ENCODE results near the gene CNMD.
A peak's percentile ranks its signal among the peaks of the same experiment; 100 is the strongest.

Gene CNMD

DNA sequence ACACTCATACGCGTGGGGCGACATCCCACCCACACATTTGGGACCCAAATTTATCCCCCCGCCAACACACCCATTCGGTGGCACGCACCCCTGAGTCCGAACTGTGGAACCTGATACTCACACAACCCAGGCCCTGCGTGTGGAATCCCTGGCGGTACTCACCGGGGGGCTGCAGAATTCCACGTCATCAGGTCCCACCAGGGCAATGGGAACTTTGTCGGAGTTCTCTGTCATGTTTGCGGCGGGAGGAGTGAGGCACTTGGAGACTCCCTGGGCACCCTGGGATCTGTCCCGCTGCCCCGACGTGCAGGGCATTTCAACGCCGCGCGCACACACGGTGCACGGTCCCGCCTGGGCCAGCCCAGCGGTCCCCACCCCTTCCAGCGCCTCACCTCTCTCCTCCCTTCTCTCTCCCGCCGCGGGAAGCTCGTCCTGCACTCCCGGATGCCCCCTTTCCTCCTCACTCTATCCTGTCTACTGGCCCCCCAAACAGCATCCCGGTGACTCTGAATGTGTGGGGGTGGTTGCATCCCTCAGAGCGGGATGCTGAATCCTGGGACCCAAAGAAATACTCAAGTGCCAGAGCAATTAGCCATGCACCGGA, at the start of gene CNMD:
TSS of gene CNMD (minus strand) at position 353 of the 604 bp plus-strand sequence. CDS start at position 234, 119 bp downstream.
- Histone ChIP-seq H3K27ac (ENCODE audit: low read length) (no peak within 1 kb of the TSS), H3K9me3 (ENCODE audit: control insufficient read depth, low read depth, low read length) (no peaks in the 10 kb centered on the region), H3K4me3 (ENCODE audit: low read length) (peak within 1 kb of the TSS; percentile 81), H3K9ac (ENCODE audit: low read length) (peak within 1 kb of the TSS; percentile 65), H3K4me1 (ENCODE audit: control insufficient read depth, low read depth, low read length) (peaks cover 32% of the 10 kb centered on the region), H3K36me3 (ENCODE audit: control insufficient read depth, low read depth, low read length) (no peaks in the 10 kb centered on the region), H3K27me3 (ENCODE audit: control insufficient read depth, insufficient read depth, low read length) (no peaks in the 10 kb centered on the region)

GRCh38 chr13:52788011-52788410, 48.4 kb upstream of the CNMD start:
- Histone ChIP-seq H3K36me3 (ENCODE audit: control insufficient read depth, low read depth, low read length) (no peaks in the 10 kb centered on the region), H3K9me3 (ENCODE audit: control insufficient read depth, low read depth, low read length) (no peaks in the 10 kb centered on the region), H3K4me3 (ENCODE audit: low read length) (no peak overlapping the region), H3K4me1 (ENCODE audit: control insufficient read depth, low read depth, low read length) (peaks cover 8% of the 10 kb centered on the region), H3K9ac (ENCODE audit: low read length) (no peak overlapping the region), H3K27me3 (ENCODE audit: control insufficient read depth, insufficient read depth, low read length) (no peaks in the 10 kb centered on the region), H3K27ac (ENCODE audit: low read length) (no peak overlapping the region)

- H3K27me3 ChIP-seq (ENCODE audit: control insufficient read depth, insufficient read depth, low read length), result no peaks in the 10 kb centered on the region
- H3K9ac ChIP-seq (ENCODE audit: low read length), result no peak overlapping the region
- H3K27ac ChIP-seq (ENCODE audit: low read length), result no peak overlapping the region
- peaks cover 8% of the 10 kb centered on the region for H3K4me1 ChIP-seq (ENCODE audit: control insufficient read depth, low read depth, low read length)
- no peak overlapping the region for H3K4me3 ChIP-seq (ENCODE audit: low read length)
- H3K36me3 ChIP-seq (ENCODE audit: control insufficient read depth, low read depth, low read length), result no peaks in the 10 kb centered on the region
- H3K9me3 ChIP-seq (ENCODE audit: control insufficient read depth, low read depth, low read length), result no peaks in the 10 kb centered on the region
These were observed 47.6 kb upstream of the CNMD start for GRCh38 chr13:52787235-52787634.

DNA sequence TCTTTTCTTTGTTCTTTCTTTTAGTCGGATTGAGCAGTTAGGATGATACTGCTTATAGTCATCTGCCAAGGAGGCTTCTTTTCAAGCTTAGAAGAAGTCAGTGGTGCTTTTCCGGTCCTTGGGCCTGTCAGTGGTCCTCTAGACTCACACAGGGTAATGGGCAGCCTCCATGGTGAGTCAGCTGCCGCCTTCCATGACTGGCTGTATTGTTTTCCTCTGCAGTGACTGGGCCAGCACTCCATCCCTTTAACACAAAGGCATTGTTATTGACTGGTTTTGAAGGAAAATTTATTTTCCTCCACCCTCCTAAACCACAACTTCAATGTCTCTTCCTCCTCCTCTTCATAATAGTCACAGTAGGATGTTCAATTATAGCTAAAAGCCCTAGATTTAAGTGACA, 47.1 kb upstream of the CNMD start:
- H3K27me3 ChIP-seq (ENCODE audit: control insufficient read depth, insufficient read depth, low read length), result no peaks in the 10 kb centered on the region
- H3K36me3 ChIP-seq (ENCODE audit: control insufficient read depth, low read depth, low read length), result no peaks in the 10 kb centered on the region
- H3K9me3 ChIP-seq (ENCODE audit: control insufficient read depth, low read depth, low read length), result no peaks in the 10 kb centered on the region
- no peak overlapping the region for H3K9ac ChIP-seq (ENCODE audit: low read length)
- H3K27ac ChIP-seq (ENCODE audit: low read length), result no peak overlapping the region
- H3K4me3 ChIP-seq (ENCODE audit: low read length), result no peak overlapping the region
- peaks cover 8% of the 10 kb centered on the region for H3K4me1 ChIP-seq (ENCODE audit: control insufficient read depth, low read depth, low read length)

DNA sequence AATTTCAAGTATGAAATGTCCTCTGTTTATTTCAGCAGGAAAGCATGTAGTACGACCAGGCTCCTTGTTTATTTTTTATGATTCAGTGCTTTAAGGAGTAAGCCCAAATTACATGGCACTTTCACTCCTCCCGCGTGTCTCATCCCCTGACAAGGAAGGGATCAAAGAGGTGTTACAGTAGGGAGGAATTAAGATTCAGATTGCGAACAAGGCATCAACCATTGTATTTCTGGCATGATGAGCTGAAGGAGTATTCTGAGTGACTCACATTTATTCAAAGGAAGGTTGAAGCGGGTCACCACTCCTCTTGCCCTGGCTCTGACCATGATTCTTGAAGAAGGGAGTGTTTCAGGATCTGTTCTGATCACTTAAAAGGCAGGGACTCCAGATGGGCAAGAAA, 46.1 kb upstream of the CNMD start:
- H3K27me3 ChIP-seq (ENCODE audit: control insufficient read depth, insufficient read depth, low read length), result no peaks in the 10 kb centered on the region
- H3K9ac ChIP-seq (ENCODE audit: low read length), result no peak overlapping the region
- peaks cover 8% of the 10 kb centered on the region for H3K4me1 ChIP-seq (ENCODE audit: control insufficient read depth, low read depth, low read length)
- no peaks in the 10 kb centered on the region for H3K36me3 ChIP-seq (ENCODE audit: control insufficient read depth, low read depth, low read length)
- H3K9me3 ChIP-seq (ENCODE audit: control insufficient read depth, low read depth, low read length), result no peaks in the 10 kb centered on the region
- H3K27ac ChIP-seq (ENCODE audit: low read length), result no peak overlapping the region
- H3K4me3 ChIP-seq (ENCODE audit: low read length), result no peak overlapping the region

DNA sequence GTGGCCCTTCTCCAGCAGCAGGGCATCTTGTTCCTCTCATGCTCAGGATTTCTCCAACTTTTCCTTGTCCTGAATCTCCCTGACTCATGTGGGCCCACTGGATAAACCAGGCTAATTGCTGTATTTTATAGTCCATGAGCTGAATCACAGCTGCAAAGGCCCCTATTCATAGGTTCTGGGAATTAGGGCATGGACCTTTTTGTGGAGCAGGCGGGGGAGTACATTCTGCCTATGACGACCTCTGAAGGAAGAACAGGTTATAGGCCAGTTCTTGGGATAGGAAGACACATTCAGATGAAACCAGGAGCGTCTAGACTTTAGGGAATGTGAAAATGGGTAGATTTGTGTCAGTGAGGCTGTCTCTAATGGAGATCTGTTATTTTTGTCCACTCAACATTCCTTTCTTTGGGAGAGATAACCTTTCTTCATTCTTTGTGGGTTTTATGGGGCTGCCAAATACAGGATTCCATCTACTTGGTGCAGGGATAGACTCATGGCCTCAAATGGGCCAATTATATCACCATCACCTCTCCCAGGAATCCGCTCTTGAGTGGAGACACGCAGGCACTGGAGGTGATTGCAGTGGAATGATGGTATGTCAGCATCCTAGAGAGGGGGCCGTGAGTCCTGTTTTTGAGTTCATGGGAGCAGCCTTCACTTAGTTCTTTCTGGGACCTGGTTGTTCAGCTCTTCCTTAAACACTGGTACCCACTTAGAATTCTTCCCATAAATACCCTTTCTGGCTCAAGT, 45.1 kb upstream of the CNMD start:
- H3K27me3 ChIP-seq (ENCODE audit: control insufficient read depth, insufficient read depth, low read length), result no peaks in the 10 kb centered on the region
- no peaks in the 10 kb centered on the region for H3K9me3 ChIP-seq (ENCODE audit: control insufficient read depth, low read depth, low read length)
- no peak overlapping the region for H3K27ac ChIP-seq (ENCODE audit: low read length)
- H3K4me3 ChIP-seq (ENCODE audit: low read length), result no peak overlapping the region
- no peak overlapping the region for H3K9ac ChIP-seq (ENCODE audit: low read length)
- peaks cover 8% of the 10 kb centered on the region for H3K4me1 ChIP-seq (ENCODE audit: control insufficient read depth, low read depth, low read length)
- H3K36me3 ChIP-seq (ENCODE audit: control insufficient read depth, low read depth, low read length), result no peaks in the 10 kb centered on the region

DNA sequence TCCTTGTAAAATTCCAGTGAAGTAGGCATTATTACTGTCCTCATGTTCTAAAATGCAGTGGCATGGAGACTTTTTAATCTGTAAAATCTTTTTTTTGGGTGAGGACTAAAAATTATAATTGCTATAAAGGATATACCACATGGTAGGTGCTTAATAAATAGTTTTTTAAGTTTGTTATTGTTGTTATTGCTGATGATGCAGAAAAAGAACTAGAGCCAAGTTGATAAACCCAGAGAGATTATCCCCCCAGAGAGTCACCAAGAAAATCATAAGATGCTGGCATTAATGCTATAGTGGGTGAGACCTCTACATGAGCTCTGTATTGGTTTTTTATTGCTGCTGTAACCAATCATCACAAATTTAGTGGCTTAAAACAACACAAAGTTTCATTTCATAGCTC, 44.3 kb upstream of the CNMD start:
- Histone ChIP-seq H3K9ac (ENCODE audit: low read length) (no peak overlapping the region), H3K9me3 (ENCODE audit: control insufficient read depth, low read depth, low read length) (no peaks in the 10 kb centered on the region), H3K4me1 (ENCODE audit: control insufficient read depth, low read depth, low read length) (peaks cover 8% of the 10 kb centered on the region), H3K27me3 (ENCODE audit: control insufficient read depth, insufficient read depth, low read length) (no peaks in the 10 kb centered on the region), H3K36me3 (ENCODE audit: control insufficient read depth, low read depth, low read length) (no peaks in the 10 kb centered on the region), H3K27ac (ENCODE audit: low read length) (no peak overlapping the region), H3K4me3 (ENCODE audit: low read length) (no peak overlapping the region)

DNA sequence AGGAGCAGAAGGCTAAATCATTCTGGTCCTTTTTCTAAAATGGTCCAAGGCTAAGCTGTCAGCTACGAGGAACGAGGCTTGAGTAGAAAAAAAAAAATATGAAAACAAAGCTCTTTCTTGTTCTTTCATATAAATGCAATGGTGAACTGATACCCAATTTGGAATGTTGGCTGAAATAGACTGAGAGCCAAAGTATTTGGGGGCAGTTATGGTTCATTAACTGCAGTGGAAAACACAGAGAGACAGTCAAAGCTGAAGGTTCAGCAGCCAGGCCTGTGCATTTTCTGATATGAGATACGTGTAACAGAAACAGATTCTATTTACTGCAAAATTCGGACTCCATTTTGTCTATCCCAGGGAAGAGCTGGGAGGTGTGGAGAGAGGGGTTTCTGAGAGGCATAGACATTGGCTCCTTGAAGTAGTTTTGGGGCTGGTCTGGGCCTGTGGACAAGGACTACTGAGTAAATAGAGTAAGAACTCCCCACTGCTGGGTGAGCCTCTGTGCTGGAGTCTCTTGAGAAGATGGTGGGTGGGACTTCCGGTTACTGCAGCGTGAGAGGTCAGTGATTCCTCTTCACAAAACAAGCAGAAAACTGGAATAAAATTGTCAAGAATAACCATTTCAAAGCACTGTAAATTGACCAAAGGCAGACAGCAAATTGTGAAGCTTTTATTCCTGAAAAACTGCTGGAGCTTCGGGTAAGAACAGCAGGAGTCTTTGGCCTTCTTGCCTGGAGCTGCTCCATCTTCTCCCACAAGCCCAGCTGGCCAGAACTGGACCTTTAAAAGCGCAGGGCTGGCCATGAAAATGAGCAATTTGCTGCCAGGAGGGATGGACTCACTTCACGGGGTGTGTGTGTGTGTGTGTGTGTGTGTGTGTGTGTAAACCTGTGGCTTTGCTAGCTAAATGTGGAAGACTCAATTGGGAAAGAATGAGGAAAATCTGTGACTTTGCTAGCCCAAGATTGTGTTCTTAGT, 43.1 kb upstream of the CNMD start:
- no peaks in the 10 kb centered on the region for H3K27me3 ChIP-seq (ENCODE audit: control insufficient read depth, insufficient read depth, low read length)
- H3K4me1 ChIP-seq (ENCODE audit: control insufficient read depth, low read depth, low read length), result peaks cover 5% of the 10 kb centered on the region
- H3K4me3 ChIP-seq (ENCODE audit: low read length), result no peak overlapping the region
- H3K27ac ChIP-seq (ENCODE audit: low read length), result no peak overlapping the region
- no peaks in the 10 kb centered on the region for H3K9me3 ChIP-seq (ENCODE audit: control insufficient read depth, low read depth, low read length)
- H3K9ac ChIP-seq (ENCODE audit: low read length), result no peak overlapping the region
- H3K36me3 ChIP-seq (ENCODE audit: control insufficient read depth, low read depth, low read length), result no peaks in the 10 kb centered on the region

DNA sequence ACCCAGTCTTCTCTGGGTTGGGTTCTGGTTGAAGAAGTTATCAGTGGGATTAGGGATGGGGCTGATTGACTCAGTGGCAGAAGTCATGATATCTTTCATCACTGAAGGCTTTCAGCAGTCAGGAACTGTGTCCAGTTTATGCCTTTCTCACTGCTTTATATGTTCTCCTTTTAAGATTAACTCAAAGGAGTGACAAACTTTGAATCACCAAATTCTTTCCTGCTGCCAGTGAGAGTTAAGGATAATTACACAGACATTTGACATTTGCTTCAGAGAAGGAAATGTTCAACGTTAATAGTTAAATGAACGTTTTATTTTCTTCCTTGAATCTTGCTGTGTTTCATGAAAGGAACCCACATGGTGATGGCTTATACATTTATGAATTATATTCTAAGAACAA, 41.0 kb upstream of the CNMD start:
- no peaks in the 10 kb centered on the region for H3K27me3 ChIP-seq (ENCODE audit: control insufficient read depth, insufficient read depth, low read length)
- no peak overlapping the region for H3K4me3 ChIP-seq (ENCODE audit: low read length)
- no peaks in the 10 kb centered on the region for H3K9me3 ChIP-seq (ENCODE audit: control insufficient read depth, low read depth, low read length)
- H3K9ac ChIP-seq (ENCODE audit: low read length), result no peak overlapping the region
- H3K4me1 ChIP-seq (ENCODE audit: control insufficient read depth, low read depth, low read length), result no peaks in the 10 kb centered on the region
- H3K27ac ChIP-seq (ENCODE audit: low read length), result no peak overlapping the region
- H3K36me3 ChIP-seq (ENCODE audit: control insufficient read depth, low read depth, low read length), result no peaks in the 10 kb centered on the region

GRCh38 chr13:52780092-52780491, 40.5 kb upstream of the CNMD start:
- H3K9me3 ChIP-seq (ENCODE audit: control insufficient read depth, low read depth, low read length), result no peaks in the 10 kb centered on the region
- no peak overlapping the region for H3K27ac ChIP-seq (ENCODE audit: low read length)
- no peaks in the 10 kb centered on the region for H3K36me3 ChIP-seq (ENCODE audit: control insufficient read depth, low read depth, low read length)
- H3K4me3 ChIP-seq (ENCODE audit: low read length), result no peak overlapping the region
- H3K4me1 ChIP-seq (ENCODE audit: control insufficient read depth, low read depth, low read length), result no peaks in the 10 kb centered on the region
- no peaks in the 10 kb centered on the region for H3K27me3 ChIP-seq (ENCODE audit: control insufficient read depth, insufficient read depth, low read length)
- no peak overlapping the region for H3K9ac ChIP-seq (ENCODE audit: low read length)

GRCh38 chr13:52779103-52779502, 39.5 kb upstream of the CNMD start:
- no peaks in the 10 kb centered on the region for H3K36me3 ChIP-seq (ENCODE audit: control insufficient read depth, low read depth, low read length)
- no peaks in the 10 kb centered on the region for H3K27me3 ChIP-seq (ENCODE audit: control insufficient read depth, insufficient read depth, low read length)
- H3K4me1 ChIP-seq (ENCODE audit: control insufficient read depth, low read depth, low read length), result no peaks in the 10 kb centered on the region
- no peak overlapping the region for H3K9ac ChIP-seq (ENCODE audit: low read length)
- H3K4me3 ChIP-seq (ENCODE audit: low read length), result no peak overlapping the region
- H3K9me3 ChIP-seq (ENCODE audit: control insufficient read depth, low read depth, low read length), result no peaks in the 10 kb centered on the region
- H3K27ac ChIP-seq (ENCODE audit: low read length), result no peak overlapping the region

Measured in iPS-18a (cell line).